Spinal cord (tissue), 10 donors: ENCODE results near the gene SUPT3H. TPM values are rescaled to one million over a fixed set of nuclear protein-coding genes. Genes with fewer than 3 reads are reported as not detected.
"Not testable (repeated sequence)": the region's sequence is repeated elsewhere in the genome, so short reads cannot be mapped to it uniquely, and the experiment has no call there.

Experiments used
- DNase-seq, 6 donors: peaks; one replicate each; pipeline versions ENCODE4 v3.0.0 to v3.0.0-alpha.2; 2013 to 2015; ENCODE audit warnings: low spot score in 6 of 6, low read depth in 4 of 6
- H3K27ac ChIP-seq: one replicate; pipeline ENCODE4 v1.5.1; 2013; ENCODE audit warnings: low read depth, low read length, control low read depth
- H3K27me3 ChIP-seq: one replicate; pipeline ENCODE4 v1.6.1; 2013; ENCODE audit warnings: low read length; ENCODE audit not compliant: control insufficient read depth, insufficient read depth
- H3K36me3 ChIP-seq: one replicate; pipeline ENCODE4 v1.6.1; 2013; ENCODE audit warnings: low read length; ENCODE audit not compliant: control insufficient read depth, insufficient read depth
- H3K4me1 ChIP-seq: one replicate; pipeline ENCODE4 v1.6.1; 2013; ENCODE audit warnings: low read length; ENCODE audit not compliant: control insufficient read depth, insufficient read depth
- H3K4me3 ChIP-seq: one replicate; pipeline ENCODE4 v1.5.1; 2013; ENCODE audit warnings: low read depth, low read length, control low read depth
- H3K9me3 ChIP-seq: one replicate; pipeline ENCODE4 v1.6.1; 2013; ENCODE audit warnings: low read length; ENCODE audit not compliant: control insufficient read depth, insufficient read depth
- WGBS: methylation state at CpG from one replicate; pipeline ENCODE4 v1.1.5; 2013; ENCODE audit warnings: missing lambda C conversion rate; ENCODE audit not compliant: insufficient coverage; 5-methylcytosine and 5-hydroxymethylcytosine counted together
- polyA plus RNA-seq, 2 donors: library from polyadenylated mRNA; unstranded; fragments of 120-200 nt; gene quantifications; one replicate each; pipeline ENCODE4 v1.2.1, GENCODE V29; 2013; ENCODE audit not compliant: insufficient read length in 2 of 2
- total RNA-seq, 2 donors: library from RNA; depleted of rRNA in 1 of 2; stranded (reverse); fragments of 120-200 nt in 1 of 2; fragments of >200 nt in 1 of 2; gene quantifications; one replicate each; pipeline versions ENCODE4 v1.2.3 to v1.2.4, GENCODE V29; 2013 to 2014
- donor health status: healthy.

The SUPT3H gene
- total and polyA plus RNA-seq, 4 donors, result 12.2 to 27.7 (median 18.2) TPM

- no peak for DNase-seq
- Histone ChIP-seq H3K27ac (no peak overlapping the region), H3K9me3 (no peaks in the 10 kb centered on the region), H3K4me3 (no peak overlapping the region), H3K27me3 (no peaks in the 10 kb centered on the region), H3K4me1 (no peaks in the 10 kb centered on the region), H3K36me3 (no peaks in the 10 kb centered on the region)
- WGBS, result 100% methylated on average over 1 of the region's 7 CpGs
These were observed 510.0 kb downstream of the SUPT3H start for GRCh38 chr6:44867571-44868334.

- not testable (repeated sequence) for H3K9me3 ChIP-seq, H3K4me3 ChIP-seq, DNase-seq, H3K27me3 ChIP-seq, H3K4me1 ChIP-seq, H3K36me3 ChIP-seq, H3K27ac ChIP-seq
- 100% methylated on average over 2 of the region's 2 CpGs for WGBS
These were observed 512.5 kb downstream of the SUPT3H start for GRCh38 chr6:44865184-44865583.

- no peak overlapping the region for H3K4me3 ChIP-seq
- no peaks in the 10 kb centered on the region for H3K9me3 ChIP-seq
- no peaks in the 10 kb centered on the region for H3K4me1 ChIP-seq
- DNase-seq, result peak in 1 of 6 donors; percentile 40
- H3K27me3 ChIP-seq, result no peaks in the 10 kb centered on the region
- 58% methylated on average over 2 of the region's 2 CpGs for WGBS
- no peaks in the 10 kb centered on the region for H3K36me3 ChIP-seq
- H3K27ac ChIP-seq, result no peak overlapping the region
These were observed 517.8 kb downstream of the SUPT3H start for GRCh38 chr6:44859901-44860410.

GRCh38 chr6:44858998-44859397 is 518.7 kb downstream of the SUPT3H start:
- DNase-seq, result peak in 1 of 6 donors; percentile 34
- H3K4me3 ChIP-seq, result no peak overlapping the region
- no peaks in the 10 kb centered on the region for H3K27me3 ChIP-seq

GRCh38 chr6:44856479-44856878 is 521.3 kb downstream of the SUPT3H start:
- no peak overlapping the region for H3K4me3 ChIP-seq
- H3K27ac ChIP-seq, result no peak overlapping the region
- no peaks in the 10 kb centered on the region for H3K27me3 ChIP-seq
- H3K4me1 ChIP-seq, result no peaks in the 10 kb centered on the region
- no peaks in the 10 kb centered on the region for H3K9me3 ChIP-seq
- no peak for DNase-seq
- WGBS, result no CpG with 5 or more reads among the region's 3 CpGs
- H3K36me3 ChIP-seq, result no peaks in the 10 kb centered on the region

More at GRCh38 chr6:44858998-44859397, 518.7 kb downstream of the SUPT3H start:
- no peaks in the 10 kb centered on the region for H3K4me1 ChIP-seq
- no peaks in the 10 kb centered on the region for H3K9me3 ChIP-seq
- no peak overlapping the region for H3K27ac ChIP-seq
- no peaks in the 10 kb centered on the region for H3K36me3 ChIP-seq

GRCh38 chr6:44855562-44856411 is 521.9 kb downstream of the SUPT3H start:
- Histone ChIP-seq H3K27ac (no peak overlapping the region), H3K9me3 (no peaks in the 10 kb centered on the region), H3K4me1 (no peaks in the 10 kb centered on the region), H3K4me3 (no peak overlapping the region), H3K36me3 (no peaks in the 10 kb centered on the region), H3K27me3 (no peaks in the 10 kb centered on the region)
- 81% methylated on average over 4 of the region's 7 CpGs for WGBS
- DNase-seq, result peak in 2 of 6 donors; percentile 31 to 60

GRCh38 chr6:44854712-44855443 is 522.9 kb downstream of the SUPT3H start:
- Histone ChIP-seq H3K27me3 (no peaks in the 10 kb centered on the region), H3K4me3 (no peak overlapping the region), H3K27ac (no peak overlapping the region), H3K36me3 (no peaks in the 10 kb centered on the region), H3K4me1 (no peaks in the 10 kb centered on the region), H3K9me3 (no peaks in the 10 kb centered on the region)
- WGBS, result 100% methylated on average over 1 of the region's 2 CpGs
- no peak for DNase-seq

GRCh38 chr6:44851176-44851575 is 526.6 kb downstream of the SUPT3H start:
- WGBS, result no CpG with 5 or more reads among the region's 1 CpG
- H3K4me3 ChIP-seq, result no peak overlapping the region

GRCh38 chr6:44850312-44850711 is 527.4 kb downstream of the SUPT3H start:
- DNase-seq, result no peak
- Histone ChIP-seq H3K27ac (no peak overlapping the region), H3K9me3 (no peaks in the 10 kb centered on the region)

More at GRCh38 chr6:44851176-44851575, 526.6 kb downstream of the SUPT3H start:
- Histone ChIP-seq H3K4me1 (no peaks in the 10 kb centered on the region), H3K9me3 (no peaks in the 10 kb centered on the region), H3K27ac (no peak overlapping the region), H3K27me3 (no peaks in the 10 kb centered on the region), H3K36me3 (no peaks in the 10 kb centered on the region)
- no peak for DNase-seq

More at GRCh38 chr6:44850312-44850711, 527.4 kb downstream of the SUPT3H start:
- H3K4me3 ChIP-seq, result no peak overlapping the region
- no peaks in the 10 kb centered on the region for H3K4me1 ChIP-seq
- H3K36me3 ChIP-seq, result no peaks in the 10 kb centered on the region
- H3K27me3 ChIP-seq, result no peaks in the 10 kb centered on the region
